SU-DHL-6 (cell line): Measurements from ENCODE around the gene OR1A2.

Experiments used
- EZH2phosphoT487 ChIP-seq: fragments of 200-600 bp; sonication (generic), shearing (Covaris generic); conservative IDR thresholded peaks from 2 replicates; pipeline ENCODE4 v1.6.1; 2018; ENCODE audit warnings: mild to moderate bottlenecking, antibody characterized with exemption, low read length, moderate library complexity, mixed read lengths
- TF ChIP-seq, protein P1 (sequence below): fragments of 200-600 bp; sonication (generic); IDR thresholded peaks from one replicate; pipeline ENCODE4 v1.5.1; 2017; ENCODE audit warnings: antibody characterized with exemption, mild to moderate bottlenecking, low read length, moderate library complexity; ENCODE audit not compliant: insufficient read depth, poor library complexity, severe bottlenecking

DNA sequence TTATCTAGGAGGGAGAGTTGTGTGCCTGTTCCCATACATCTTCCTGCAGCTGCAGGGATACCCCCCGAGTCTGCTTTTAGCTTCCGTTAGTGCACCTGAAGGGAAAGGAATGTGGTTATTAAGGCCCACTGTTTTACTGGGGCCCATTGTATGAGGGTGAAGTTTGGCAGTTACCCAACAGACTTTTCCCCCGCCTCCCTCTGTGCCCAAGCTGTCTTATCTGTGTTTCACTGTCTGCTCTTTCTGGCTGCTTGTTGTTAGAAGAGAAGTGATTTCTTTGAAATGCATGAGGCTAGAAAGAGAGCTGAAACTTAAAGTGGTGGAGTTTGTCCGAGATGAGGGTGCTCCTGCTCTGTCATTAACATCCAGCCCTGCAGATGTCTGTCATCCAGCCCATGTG is 7.4 kb upstream of the OR1A2 start:
- TF ChIP-seq, protein P1, sequence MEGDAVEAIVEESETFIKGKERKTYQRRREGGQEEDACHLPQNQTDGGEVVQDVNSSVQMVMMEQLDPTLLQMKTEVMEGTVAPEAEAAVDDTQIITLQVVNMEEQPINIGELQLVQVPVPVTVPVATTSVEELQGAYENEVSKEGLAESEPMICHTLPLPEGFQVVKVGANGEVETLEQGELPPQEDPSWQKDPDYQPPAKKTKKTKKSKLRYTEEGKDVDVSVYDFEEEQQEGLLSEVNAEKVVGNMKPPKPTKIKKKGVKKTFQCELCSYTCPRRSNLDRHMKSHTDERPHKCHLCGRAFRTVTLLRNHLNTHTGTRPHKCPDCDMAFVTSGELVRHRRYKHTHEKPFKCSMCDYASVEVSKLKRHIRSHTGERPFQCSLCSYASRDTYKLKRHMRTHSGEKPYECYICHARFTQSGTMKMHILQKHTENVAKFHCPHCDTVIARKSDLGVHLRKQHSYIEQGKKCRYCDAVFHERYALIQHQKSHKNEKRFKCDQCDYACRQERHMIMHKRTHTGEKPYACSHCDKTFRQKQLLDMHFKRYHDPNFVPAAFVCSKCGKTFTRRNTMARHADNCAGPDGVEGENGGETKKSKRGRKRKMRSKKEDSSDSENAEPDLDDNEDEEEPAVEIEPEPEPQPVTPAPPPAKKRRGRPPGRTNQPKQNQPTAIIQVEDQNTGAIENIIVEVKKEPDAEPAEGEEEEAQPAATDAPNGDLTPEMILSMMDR = no peak
- TF ChIP-seq EZH2phosphoT487 = no peak
